HCT116 (cell line): ENCODE results near the gene NR2F1-AS1. TPM values are rescaled to one million over a fixed set of nuclear protein-coding genes. Genes with fewer than 3 reads are reported as not detected.

ENCODE experiments used
- ATAC-seq: fragments of 200-7000 bp; cut with Tn5 transposase; 2 replicates; pipeline ENCODE4 v1.9.1; 2020; ENCODE audit warnings: mild to moderate bottlenecking, moderate library complexity
- BruUV-seq: library from RNA; stranded (reverse); fragments of 400-500 nt; replicated peaks from 2 replicates; lab custom pipeline; 2021; lab: Mats Ljungman, UMichigan
- CTCF ChIA-PET: fragments of 300-600 bp; sonication (Branson Sonifier 250); formaldehyde crosslinking; loops from one replicate; lab custom pipeline; 2021; ENCODE audit warnings: antibody characterized with exemption; lab: Charles Lee
- POLR2A ChIA-PET: fragments of 300-600, 350-600 bp; sonication (Branson Sonifier 250); formaldehyde crosslinking; loops from one replicate; lab custom pipeline; 2021; ENCODE audit warnings: antibody characterized with exemption; lab: Charles Lee
- RAD21 ChIA-PET, 2 experiments: fragments of 300-600 bp; sonication (Branson Sonifier 250); formaldehyde crosslinking; loops; one replicate each; lab custom pipeline; 2023; ENCODE audit warnings: low total read pairs in 2 of 2; ENCODE audit not compliant: uncharacterized antibody in 2 of 2, unreplicated experiment in 2 of 2, low non-redundant PET in 1 of 2; lab: Charles Lee
- DNase-seq: peaks from one replicate; pipeline ENCODE4 v3.0.0-alpha.2; 2010; ENCODE audit warnings: low read depth, low spot score
- H2AFZ ChIP-seq: fragments of 200-600 bp; shearing (Covaris generic), sonication (generic); 2 replicates; pipeline ENCODE4 v1.6.1; 2017; ENCODE audit warnings: low read depth, mixed run types, mixed read lengths, antibody characterized with exemption, low read length; ENCODE audit not compliant: poor library complexity, severe bottlenecking
- H3K27ac ChIP-seq: 2 replicates; pipeline ENCODE4 v1.5.1; 2012; ENCODE audit warnings: low read depth, low read length
- H3K27me3 ChIP-seq: fragments of 200-600 bp; sonication (generic); 2 replicates; pipeline ENCODE4 v1.6.1; 2016; ENCODE audit warnings: mixed run types, low read length, mixed read lengths; ENCODE audit not compliant: insufficient read depth
- H3K36me3 ChIP-seq, 2 experiments: fragments of 200-500 bp in 1 of 2; fragments of 200-600 bp in 1 of 2; sonication (Bioruptor generic) in 1 of 2; sonication (generic) in 1 of 2; 2 replicates each; pipeline versions ENCODE4 v1.5.1 to v1.6.1; 2014 to 2016; ENCODE audit warnings: low read length in 2 of 2, inconsistent platforms in 1 of 2, mixed read lengths in 1 of 2, mixed run types in 1 of 2; ENCODE audit not compliant: insufficient read depth in 2 of 2, control insufficient read depth in 1 of 2
- H3K4me1 ChIP-seq, 2 experiments: fragments of 200-600 bp in 1 of 2; sonication (generic) in 1 of 2; 2 replicates each; pipeline versions ENCODE4 v1.5.1 to v1.6.1; 2012 to 2017; ENCODE audit warnings: low read length in 2 of 2, inconsistent platforms in 1 of 2, mild to moderate bottlenecking in 1 of 2, mixed read lengths in 1 of 2, mixed run types in 1 of 2, moderate library complexity in 1 of 2; ENCODE audit not compliant: insufficient read depth in 2 of 2, control insufficient read depth in 1 of 2
- H3K4me2 ChIP-seq: fragments of 200-600 bp; sonication (generic); 2 replicates; pipeline ENCODE4 v1.6.1; 2017; ENCODE audit warnings: mixed run types, low read length, mixed read lengths
- H3K4me3 ChIP-seq, 2 experiments: fragments of 200-600 bp in 1 of 2; sonication (generic) in 1 of 2; replicated peaks in 1 of 2; 2 replicates each; pipeline ENCODE4 v1.5.1; 2011 to 2016; ENCODE audit warnings: low read length in 2 of 2, control low read depth in 1 of 2, low read depth in 1 of 2, mild to moderate bottlenecking in 1 of 2, mixed read lengths in 1 of 2, mixed run types in 1 of 2
- H3K79me2 ChIP-seq: fragments of 200-600 bp; sonication (generic); 2 replicates; pipeline ENCODE4 v1.6.1; 2017; ENCODE audit warnings: mild to moderate bottlenecking, mixed run types, low read length, moderate library complexity, mixed read lengths; ENCODE audit not compliant: insufficient read depth
- H3K9ac ChIP-seq: fragments of 200-600 bp; sonication (generic); 2 replicates; pipeline ENCODE4 v1.6.1; 2016; ENCODE audit warnings: low read length, mixed read lengths
- H3K9me2 ChIP-seq: fragments of 200-600 bp; sonication (generic), shearing (Covaris generic); 2 replicates; pipeline ENCODE4 v1.6.1; 2017; ENCODE audit warnings: mixed run types, mild to moderate bottlenecking, moderate library complexity; ENCODE audit not compliant: insufficient read depth
- H3K9me3 ChIP-seq, 2 experiments: fragments of 200-500 bp in 1 of 2; fragments of 200-600 bp in 1 of 2; sonication (Bioruptor generic) in 1 of 2; sonication (generic) in 1 of 2; 2 replicates each; pipeline ENCODE4 v1.6.1; 2014 to 2017; ENCODE audit warnings: low read length in 2 of 2, mixed read lengths in 2 of 2, inconsistent platforms in 1 of 2, low read depth in 1 of 2, mild to moderate bottlenecking in 1 of 2, mixed run types in 1 of 2, moderate library complexity in 1 of 2; ENCODE audit not compliant: control insufficient read depth in 1 of 2, insufficient read depth in 1 of 2
- H4K20me1 ChIP-seq: fragments of 200-600 bp; sonication (generic), shearing (Covaris generic); 2 replicates; pipeline ENCODE4 v1.6.1; 2017; ENCODE audit warnings: mixed run types, mild to moderate bottlenecking, moderate library complexity; ENCODE audit not compliant: insufficient read depth
- CBX3 ChIP-seq: IDR thresholded peaks from 2 replicates; pipeline ENCODE4 v1.6.1; 2012; ENCODE audit warnings: low read depth
- CEBPB ChIP-seq: IDR thresholded peaks from 2 replicates; pipeline ENCODE4 v1.6.1; 2012; ENCODE audit warnings: low read depth
- EGR1 ChIP-seq: IDR thresholded peaks from 2 replicates; pipeline ENCODE4 v1.6.1; 2012; ENCODE audit warnings: low read depth
- ELF1 ChIP-seq: IDR thresholded peaks from 2 replicates; pipeline ENCODE4 v1.6.1; 2012; ENCODE audit warnings: low read depth, borderline replicate concordance
- EZH2 ChIP-seq: fragments of 200-600 bp; sonication (generic); IDR thresholded peaks from 2 replicates; pipeline ENCODE4 v1.6.1; 2017; ENCODE audit warnings: antibody characterized with exemption, mixed run types
- EZH2phosphoT487 ChIP-seq: fragments of 200-600 bp; IDR thresholded peaks from 2 replicates; pipeline ENCODE4 v1.6.1; 2018; ENCODE audit warnings: antibody characterized with exemption, borderline replicate concordance
- JUND ChIP-seq: IDR thresholded peaks from 2 replicates; pipeline ENCODE4 v1.6.1; 2012
- POLR2AphosphoS5 ChIP-seq: IDR thresholded peaks from 2 replicates; pipeline ENCODE4 v1.6.1; 2011; ENCODE audit warnings: mild to moderate bottlenecking, low read depth, low read length, moderate library complexity
- SP1 ChIP-seq: IDR thresholded peaks from 2 replicates; pipeline ENCODE4 v1.6.1; 2012; ENCODE audit warnings: low read depth
- TCF7L2 ChIP-seq: IDR thresholded peaks from 2 replicates; pipeline ENCODE4 v1.7.0; 2011; ENCODE audit warnings: borderline replicate concordance, inconsistent platforms; ENCODE audit not compliant: insufficient read depth, insufficient read length; ENCODE audit errors: extremely low read depth
- YY1 ChIP-seq: IDR thresholded peaks from 2 replicates; pipeline ENCODE4 v1.6.1; 2011; ENCODE audit warnings: low read length, low read depth, moderate library complexity, mild to moderate bottlenecking; ENCODE audit not compliant: insufficient replicate concordance; ENCODE audit errors: extremely low read depth
- ZFX ChIP-seq: fragments of 450-650 bp; IDR thresholded peaks from 2 replicates; pipeline ENCODE4 v1.6.1; 2017
- intact Hi-C: fragments of 100-400 bp; cut with micrococcal nuclease; formaldehyde crosslinking; loops from 2 replicates; pipeline ENCODE4 v1.10.0; 2022
- total RNA-seq: library from RNA; stranded (reverse); gene quantifications from one replicate; pipeline ENCODE4 v1.2.1, GENCODE V29; 2021; ENCODE audit not compliant: unreplicated experiment
- TF ChIP-seq, protein P1 (sequence below): IDR thresholded peaks from 2 replicates; pipeline ENCODE4 v1.6.1; 2012; ENCODE audit warnings: low read depth
- TF ChIP-seq, protein P2 (sequence below): IDR thresholded peaks from 2 replicates; pipeline ENCODE4 v1.6.1; 2012

The NR2F1-AS1 gene
- total RNA-seq, 1 experiment from 2014 or later, result 20.1 TPM

DNA sequence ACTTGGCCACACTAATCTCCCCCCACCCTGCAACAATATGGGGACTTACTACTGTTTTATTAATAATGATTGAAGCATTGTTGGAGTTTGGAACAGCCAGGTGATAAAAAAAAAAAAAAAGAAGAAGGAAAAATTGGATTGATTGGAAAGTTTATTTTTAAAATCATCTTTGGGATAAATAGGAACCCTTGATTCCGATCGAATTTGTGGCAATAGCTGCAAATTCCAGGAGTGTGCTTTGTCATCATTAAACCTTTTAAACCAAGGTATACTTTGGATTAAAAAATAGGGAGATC is 1.1 kb upstream of the NR2F1-AS1 start (continued):
- TF ChIP-seq EZH2 (no peak), TCF7L2 (no peak)
- TF ChIP-seq, all 23 proteins: peak for 0

DNA sequence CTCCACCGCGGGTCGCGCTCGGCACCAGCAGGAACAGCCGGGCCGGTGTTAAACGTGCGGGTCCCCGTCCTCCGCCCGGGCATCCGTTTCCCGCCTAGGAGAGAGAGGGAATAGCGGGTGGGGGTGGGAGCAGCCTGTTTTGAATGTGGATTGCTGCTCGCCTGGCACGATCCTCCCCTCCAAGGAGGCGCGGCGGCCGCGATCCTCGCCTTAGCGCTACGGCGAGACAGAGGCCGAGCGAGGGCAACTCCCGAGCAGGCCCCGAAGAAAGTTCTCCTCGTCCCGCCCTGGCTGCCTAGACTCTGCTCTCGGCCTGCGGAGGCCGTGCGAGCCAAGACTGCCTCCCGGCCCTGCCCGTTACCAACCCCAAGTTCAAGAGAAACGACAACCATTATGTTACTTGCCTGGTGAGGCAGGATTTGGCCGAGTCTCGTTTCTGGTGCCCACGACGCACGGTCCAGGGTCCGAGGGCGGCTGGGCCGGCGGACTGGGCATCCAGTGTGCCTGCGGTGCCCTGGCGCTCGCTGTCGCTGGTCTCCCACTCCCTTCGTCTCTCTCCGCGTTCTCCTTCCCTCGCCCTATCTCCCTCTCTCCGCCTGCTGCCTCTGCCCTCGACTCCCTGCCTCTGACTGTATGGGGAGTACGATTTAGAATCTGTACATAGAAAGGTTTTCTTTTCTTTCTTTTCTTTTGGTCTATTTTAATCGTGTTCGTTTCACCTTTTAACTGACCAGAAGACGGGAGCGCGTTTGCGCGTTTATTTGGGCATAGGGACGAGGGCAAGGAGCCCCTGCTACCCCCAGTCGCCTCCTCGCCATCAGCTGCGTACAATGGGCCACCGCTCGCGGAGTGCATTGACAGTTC is 724 bp downstream of the NR2F1-AS1 start:
- POLR2A ChIA-PET, result no interaction called here
- peak overlapping the region; percentile 70 to 85 for H3K4me3 ChIP-seq
- no peaks in the 10 kb centered on the region for H3K9me3 ChIP-seq
- peak overlapping the region; percentile 98 for H3K4me2 ChIP-seq
- BruUV-seq, result TSS peak; percentile 51
- peak overlapping the region; percentile 54 for H2AFZ ChIP-seq
- no peaks in the 10 kb centered on the region for H3K79me2 ChIP-seq
- intact Hi-C loops, result loop anchor here (2.0 to 10.0 kb wide), 7 partner anchors 337 to 1315 kb away; no protein-coding TSS in a partner anchor
- ATAC-seq (peak; percentile 0; the same call in 1 of the 2 replicates), DNase-seq (no peak)
- H3K9me2 ChIP-seq, result no peaks in the 10 kb centered on the region
- CTCF ChIA-PET, result no interaction called here
- RAD21 ChIA-PET, result interaction anchor here in 1 of 2 experiments (0.6 kb wide), 1 partner anchor 1313 kb away, joined by 3 read pairs; no protein-coding TSS in a partner anchor
- TF ChIP-seq EZH2phosphoT487, result no peak
- TF ChIP-seq ZFX, result peak; percentile 43
- TF ChIP-seq EGR1, result no peak
- peak; percentile 11; the same call in 1 of the 2 replicates for TF ChIP-seq POLR2AphosphoS5
- H3K9ac ChIP-seq, result peak overlapping the region; percentile 64
- no peaks in the 10 kb centered on the region for H4K20me1 ChIP-seq
- H3K36me3 ChIP-seq, result no peaks in the 10 kb centered on the region
- H3K4me1 ChIP-seq, result peaks cover 19 to 24% of the 10 kb centered on the region in 2 experiments
- H3K27ac ChIP-seq, result peak overlapping the region; percentile 99
- H3K27me3 ChIP-seq, result no peaks in the 10 kb centered on the region

DNA sequence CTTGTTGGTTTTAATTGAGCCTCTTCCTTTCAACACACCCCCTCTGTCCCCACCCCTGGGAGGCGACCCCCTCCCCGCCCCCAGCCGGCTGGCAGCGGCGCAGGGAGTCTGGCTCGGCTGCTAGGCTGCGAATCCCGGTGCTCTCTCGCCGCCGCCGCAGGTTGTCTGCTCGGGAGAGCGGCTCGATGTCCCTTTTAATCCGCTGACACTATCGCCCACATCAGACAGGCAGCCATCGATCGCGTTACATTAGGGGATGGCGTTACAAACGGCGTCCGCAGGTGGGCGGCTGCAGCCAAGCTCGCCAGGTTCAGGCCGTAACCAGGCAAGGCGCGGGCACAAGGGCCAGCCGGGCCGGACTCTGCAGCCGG is 1.3 kb downstream of the NR2F1-AS1 start:
- Histone ChIP-seq H3K36me3 (no peaks in the 10 kb centered on the region), H3K4me2 (peak overlapping the region; percentile 98), H3K4me1 (peaks cover 23 to 24% of the 10 kb centered on the region in 2 experiments), H3K9me2 (no peaks in the 10 kb centered on the region), H4K20me1 (no peaks in the 10 kb centered on the region), H3K9me3 (no peaks in the 10 kb centered on the region), H2AFZ (no peak overlapping the region), H3K27ac (peak overlapping the region; percentile 99), H3K27me3 (no peaks in the 10 kb centered on the region), H3K4me3 (peak overlapping the region; percentile 70 to 85), H3K9ac (peak overlapping the region; percentile 64), H3K79me2 (no peaks in the 10 kb centered on the region)
- no TSS peak for BruUV-seq
- no peak for DNase-seq
- no peak for ATAC-seq
- intact Hi-C loops, result loop anchor here (2.0 to 10.0 kb wide), 7 partner anchors 338 to 1315 kb away; no protein-coding TSS in a partner anchor
- CTCF ChIA-PET, result no interaction called here
- POLR2A ChIA-PET, result no interaction called here
- RAD21 ChIA-PET, result no interaction called here
- TF ChIP-seq SP1, result no peak
- no peak for TF ChIP-seq CBX3
- TF ChIP-seq, protein P1, sequence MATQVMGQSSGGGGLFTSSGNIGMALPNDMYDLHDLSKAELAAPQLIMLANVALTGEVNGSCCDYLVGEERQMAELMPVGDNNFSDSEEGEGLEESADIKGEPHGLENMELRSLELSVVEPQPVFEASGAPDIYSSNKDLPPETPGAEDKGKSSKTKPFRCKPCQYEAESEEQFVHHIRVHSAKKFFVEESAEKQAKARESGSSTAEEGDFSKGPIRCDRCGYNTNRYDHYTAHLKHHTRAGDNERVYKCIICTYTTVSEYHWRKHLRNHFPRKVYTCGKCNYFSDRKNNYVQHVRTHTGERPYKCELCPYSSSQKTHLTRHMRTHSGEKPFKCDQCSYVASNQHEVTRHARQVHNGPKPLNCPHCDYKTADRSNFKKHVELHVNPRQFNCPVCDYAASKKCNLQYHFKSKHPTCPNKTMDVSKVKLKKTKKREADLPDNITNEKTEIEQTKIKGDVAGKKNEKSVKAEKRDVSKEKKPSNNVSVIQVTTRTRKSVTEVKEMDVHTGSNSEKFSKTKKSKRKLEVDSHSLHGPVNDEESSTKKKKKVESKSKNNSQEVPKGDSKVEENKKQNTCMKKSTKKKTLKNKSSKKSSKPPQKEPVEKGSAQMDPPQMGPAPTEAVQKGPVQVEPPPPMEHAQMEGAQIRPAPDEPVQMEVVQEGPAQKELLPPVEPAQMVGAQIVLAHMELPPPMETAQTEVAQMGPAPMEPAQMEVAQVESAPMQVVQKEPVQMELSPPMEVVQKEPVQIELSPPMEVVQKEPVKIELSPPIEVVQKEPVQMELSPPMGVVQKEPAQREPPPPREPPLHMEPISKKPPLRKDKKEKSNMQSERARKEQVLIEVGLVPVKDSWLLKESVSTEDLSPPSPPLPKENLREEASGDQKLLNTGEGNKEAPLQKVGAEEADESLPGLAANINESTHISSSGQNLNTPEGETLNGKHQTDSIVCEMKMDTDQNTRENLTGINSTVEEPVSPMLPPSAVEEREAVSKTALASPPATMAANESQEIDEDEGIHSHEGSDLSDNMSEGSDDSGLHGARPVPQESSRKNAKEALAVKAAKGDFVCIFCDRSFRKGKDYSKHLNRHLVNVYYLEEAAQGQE, result no peak
- TF ChIP-seq, protein P2, sequence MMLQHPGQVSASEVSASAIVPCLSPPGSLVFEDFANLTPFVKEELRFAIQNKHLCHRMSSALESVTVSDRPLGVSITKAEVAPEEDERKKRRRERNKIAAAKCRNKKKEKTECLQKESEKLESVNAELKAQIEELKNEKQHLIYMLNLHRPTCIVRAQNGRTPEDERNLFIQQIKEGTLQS, result no peak
- TF ChIP-seq EGR1, result no peak
- TF ChIP-seq CEBPB, result no peak
- TF ChIP-seq ELF1, result no peak
- TF ChIP-seq EZH2phosphoT487, result no peak
- TF ChIP-seq EZH2, result no peak
- TF ChIP-seq TCF7L2, result no peak
- no peak for TF ChIP-seq YY1
- TF ChIP-seq JUND, result no peak
